ENCODE measurements around the gene DDX56.
A peak's percentile ranks its signal among the peaks of the same experiment; 100 is the strongest.
"Not testable (repeated sequence)": the region's sequence is repeated elsewhere in the genome, so short reads cannot be mapped to it uniquely, and the experiment has no call there.

Gene DDX56

DNA sequence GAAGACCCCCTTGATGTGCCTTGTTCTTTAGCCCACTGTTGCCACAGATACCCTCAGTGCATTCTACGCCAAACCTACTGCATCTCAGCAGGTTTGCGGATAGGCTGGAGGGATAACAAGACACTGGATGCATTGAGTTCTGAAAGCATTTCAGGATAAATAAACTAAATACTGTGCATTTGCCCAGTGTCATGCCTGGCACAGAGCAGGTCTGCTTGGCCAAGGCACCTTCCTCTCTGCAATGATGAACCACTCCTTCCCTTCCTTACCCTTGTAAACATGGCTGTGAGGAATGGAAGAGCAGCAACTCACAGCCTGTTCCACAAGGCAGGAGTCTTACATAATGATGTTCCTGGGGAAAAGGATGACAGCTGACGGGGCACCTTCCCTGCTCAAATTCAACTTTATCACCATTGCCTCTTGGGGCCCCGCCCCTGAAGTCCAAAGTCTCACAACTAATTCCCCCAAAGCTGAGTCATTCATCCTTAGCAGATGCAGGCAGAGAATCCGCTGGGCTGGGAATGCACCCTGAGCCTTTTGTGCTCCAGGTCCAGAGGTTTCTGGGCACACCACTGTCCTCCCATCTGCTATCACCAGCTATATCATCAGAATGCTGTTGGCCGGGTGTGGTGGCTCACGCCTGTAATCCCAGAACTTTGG is 11.6 kb downstream of the DDX56 start:
- DNase-seq: no peak

DNA sequence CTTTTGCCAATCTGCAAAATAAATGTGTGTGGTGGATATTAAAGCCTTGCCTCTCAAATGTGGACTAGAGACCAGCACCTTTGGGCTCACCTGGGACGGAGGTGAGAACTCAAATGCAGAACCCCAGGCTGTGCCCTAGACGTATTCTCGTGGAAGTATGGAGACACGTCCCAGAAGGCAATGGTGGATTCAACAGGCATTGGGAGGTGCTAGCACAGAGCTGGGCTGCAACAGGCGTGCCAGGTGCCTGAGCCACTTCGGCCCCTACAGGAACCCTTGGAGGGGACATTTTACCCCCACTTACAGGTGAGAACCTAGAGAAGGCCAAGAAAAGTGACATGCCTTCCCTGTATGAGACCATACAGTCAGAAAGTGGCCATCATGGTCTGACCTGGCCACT is 12.2 kb downstream of the DDX56 start:
- no peak for DNase-seq

DNA sequence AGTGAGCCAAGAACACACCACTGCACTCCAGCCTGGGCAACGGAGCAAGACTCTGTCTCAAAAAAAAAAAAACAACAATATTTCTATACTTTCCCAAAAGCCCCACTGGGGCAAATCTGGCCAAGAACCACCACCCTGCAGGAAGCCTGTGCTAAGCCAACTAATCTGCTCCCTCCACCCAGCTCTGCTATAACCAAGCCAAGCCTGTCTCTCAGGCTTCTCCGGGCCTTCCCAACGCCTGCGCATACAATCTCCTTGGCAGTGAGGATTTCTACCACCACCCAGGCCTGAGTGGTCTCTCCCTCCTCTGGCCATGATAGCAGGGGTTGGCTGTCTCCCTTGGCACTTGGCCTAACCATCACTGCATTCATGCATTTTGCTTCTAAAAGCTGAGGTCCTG is 14.2 kb downstream of the DDX56 start:
- no peak for DNase-seq

DNA sequence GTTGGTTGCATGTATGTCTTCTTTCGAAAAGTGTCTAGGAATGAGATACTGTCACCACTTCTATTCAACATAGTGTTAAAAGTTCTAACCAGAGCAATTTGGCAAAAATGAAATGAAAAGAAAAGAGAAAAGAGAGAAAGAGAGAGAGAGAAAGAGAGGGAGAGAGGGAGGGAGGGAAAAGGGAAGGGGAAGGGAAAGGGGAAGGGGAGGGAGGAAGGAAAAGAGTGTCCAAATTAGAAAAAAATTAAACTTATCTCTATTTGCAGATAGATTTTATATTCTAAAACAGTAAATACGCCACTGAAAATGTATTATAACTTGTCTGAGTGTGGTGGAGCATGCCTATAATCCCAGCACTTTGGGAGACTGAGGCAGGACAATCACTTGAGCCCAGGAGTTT is 16.2 kb downstream of the DDX56 start:
- no peak for DNase-seq

GRCh38 chr7:44555350-44555749 is 18.4 kb downstream of the DDX56 start:
- no peak for DNase-seq

GRCh38 chr7:44552473-44553005 is 21.2 kb downstream of the DDX56 start:
- not testable (repeated sequence) for DNase-seq

- no peak for DNase-seq
Measured at GRCh38 chr7:44549457-44549856, 24.3 kb downstream of the DDX56 start.

- no peak for DNase-seq
Measured at GRCh38 chr7:44548893-44549292, 24.8 kb downstream of the DDX56 start.

- no peak for DNase-seq
Measured at GRCh38 chr7:44547536-44548231, 26.0 kb downstream of the DDX56 start.

DNA sequence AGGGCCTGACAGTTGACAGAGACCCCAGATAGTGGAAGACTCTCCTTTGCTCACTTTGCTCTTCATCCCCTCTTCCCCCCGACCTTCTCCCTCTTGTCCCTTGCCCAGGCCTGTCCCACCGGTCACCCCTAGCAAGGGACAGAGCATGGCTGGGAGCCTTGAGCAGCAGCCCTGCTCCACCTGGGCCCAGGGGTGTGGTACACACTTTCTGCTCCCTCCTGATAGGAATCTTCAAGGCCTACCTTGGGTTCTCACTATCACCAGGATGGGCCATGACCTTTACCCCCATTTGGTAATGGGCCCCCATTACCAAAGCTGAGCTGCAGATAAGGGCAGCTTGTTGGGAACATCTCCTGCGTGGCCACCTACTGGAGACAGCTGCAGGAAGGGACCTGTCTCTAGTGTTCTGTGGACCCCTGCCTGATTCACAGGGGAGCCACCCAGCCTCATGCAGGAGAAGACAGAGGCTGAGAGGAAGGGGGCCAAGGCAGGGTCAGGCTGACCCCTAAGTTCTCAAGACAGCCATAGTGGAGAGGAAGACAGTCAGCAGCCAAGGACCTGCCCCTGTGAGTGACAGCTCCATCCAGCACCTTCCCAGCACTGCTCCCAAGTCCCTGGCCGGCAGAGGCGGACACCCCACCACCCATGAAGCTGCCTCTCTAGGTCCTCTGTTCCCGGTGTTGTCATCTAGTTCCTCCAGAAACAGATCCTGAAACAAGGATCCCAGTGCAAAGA is 31.7 kb downstream of the DDX56 start:
- no peak for DNase-seq

GRCh38 chr7:44541028-44541869 is 32.5 kb downstream of the DDX56 start, which contains the start of gene NPC1L1:
TSS of gene NPC1L1 (minus strand) at chr7:44541330. CDS start at chr7:44541259, 71 bp downstream.
- no peak for DNase-seq

- no peak for DNase-seq
Measured at GRCh38 chr7:44540592-44541027, 33.1 kb downstream of the DDX56 start.

DNA sequence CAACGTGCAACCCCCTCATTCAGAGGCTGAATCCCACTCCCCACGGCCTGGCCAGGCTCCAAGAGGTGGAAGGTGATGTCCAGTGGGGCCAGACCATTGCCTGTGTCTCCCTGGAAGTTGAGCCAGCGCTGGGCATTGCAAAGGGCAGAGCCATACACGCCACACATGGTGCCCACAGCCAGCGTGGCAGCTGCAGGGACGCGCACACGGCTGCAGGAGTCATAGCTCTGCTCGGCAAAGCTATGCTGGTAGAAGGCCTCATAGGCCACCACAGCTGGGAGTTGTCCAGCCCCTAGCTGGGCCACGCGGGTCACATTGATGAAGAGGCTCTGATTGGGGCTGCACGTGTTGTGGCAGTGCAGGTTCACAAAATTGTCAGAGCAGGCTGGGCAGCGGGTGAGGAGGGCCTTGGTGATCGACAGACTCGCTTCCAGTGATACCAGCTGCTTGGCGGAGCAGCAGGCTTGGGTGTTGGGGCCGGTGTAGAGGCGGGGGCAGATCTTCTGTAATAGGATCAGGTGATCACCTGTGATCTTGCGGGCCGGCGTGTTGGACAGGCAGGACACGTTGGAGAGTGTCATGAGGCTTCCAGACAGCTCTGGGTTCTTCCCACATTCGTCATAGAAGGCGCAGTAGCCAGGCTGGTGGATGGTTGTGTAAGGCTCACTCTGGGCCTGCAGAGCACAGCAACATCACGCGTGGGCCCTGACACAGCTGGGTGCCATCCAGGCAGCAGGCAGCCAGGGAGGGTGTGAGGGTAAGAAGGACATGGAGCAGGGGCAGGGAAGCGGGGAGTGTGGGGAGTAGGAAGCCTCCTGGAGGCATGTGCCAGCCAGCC is 33.8 kb downstream of the DDX56 start:
- no peak for DNase-seq

- no peak for DNase-seq
Measured at GRCh38 chr7:44538798-44539668, 34.7 kb downstream of the DDX56 start.

DNA sequence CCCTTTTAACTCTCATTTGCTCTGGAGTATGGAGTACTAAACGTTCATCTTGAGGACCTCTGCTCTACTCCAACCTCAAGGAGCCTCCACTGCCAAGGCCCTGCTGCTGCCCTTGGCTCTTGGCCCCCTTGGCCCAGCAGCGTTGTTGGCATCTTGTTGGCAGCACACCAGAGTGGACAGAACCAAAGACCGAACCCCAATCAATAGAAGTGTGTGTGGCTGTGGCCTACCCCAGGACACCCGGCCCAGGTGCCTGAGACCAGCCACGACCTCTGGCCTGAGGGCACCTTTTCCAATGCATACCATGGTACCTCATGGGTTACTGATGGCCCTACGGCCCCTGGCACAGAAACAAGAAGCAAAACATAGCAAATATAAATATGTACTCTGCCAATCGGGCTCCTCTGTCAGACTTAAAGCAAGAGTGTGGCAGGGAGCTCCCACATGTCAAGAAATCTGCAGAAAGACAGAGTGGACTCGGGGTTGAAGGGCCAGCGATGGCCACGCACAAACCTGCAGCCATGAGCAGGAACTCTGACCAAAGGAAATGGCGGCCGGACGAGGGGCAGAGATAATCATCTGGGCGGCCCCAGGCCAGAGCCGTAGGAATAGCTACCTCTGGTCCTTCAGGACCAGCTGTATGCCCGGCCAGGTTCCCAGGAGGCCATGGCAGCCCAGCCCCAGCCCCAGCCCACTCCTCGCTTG is 35.5 kb downstream of the DDX56 start:
- no peak for DNase-seq

- no peak for DNase-seq
Measured at GRCh38 chr7:44537442-44537841, 36.3 kb downstream of the DDX56 start.

DNA sequence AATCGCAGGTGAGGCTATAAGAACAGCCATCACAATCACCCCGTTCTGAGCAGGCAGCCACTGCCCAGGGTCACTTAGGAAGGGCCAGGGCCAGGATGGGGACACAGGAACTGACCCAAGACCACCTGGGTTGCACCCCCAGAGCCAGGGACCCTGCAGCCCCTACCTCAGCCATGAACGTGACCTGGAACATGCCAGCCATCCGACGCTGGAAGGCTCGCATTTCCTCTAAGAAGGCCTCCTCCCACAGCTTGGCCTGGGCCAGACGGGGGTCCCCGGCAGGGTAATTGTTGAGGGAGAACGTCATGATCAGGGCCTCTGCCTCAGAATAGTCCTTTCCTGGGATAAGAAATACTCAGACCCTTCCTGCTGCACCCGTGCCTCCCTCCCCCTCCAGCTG is 37.6 kb downstream of the DDX56 start:
- DNase-seq: no peak

DNA sequence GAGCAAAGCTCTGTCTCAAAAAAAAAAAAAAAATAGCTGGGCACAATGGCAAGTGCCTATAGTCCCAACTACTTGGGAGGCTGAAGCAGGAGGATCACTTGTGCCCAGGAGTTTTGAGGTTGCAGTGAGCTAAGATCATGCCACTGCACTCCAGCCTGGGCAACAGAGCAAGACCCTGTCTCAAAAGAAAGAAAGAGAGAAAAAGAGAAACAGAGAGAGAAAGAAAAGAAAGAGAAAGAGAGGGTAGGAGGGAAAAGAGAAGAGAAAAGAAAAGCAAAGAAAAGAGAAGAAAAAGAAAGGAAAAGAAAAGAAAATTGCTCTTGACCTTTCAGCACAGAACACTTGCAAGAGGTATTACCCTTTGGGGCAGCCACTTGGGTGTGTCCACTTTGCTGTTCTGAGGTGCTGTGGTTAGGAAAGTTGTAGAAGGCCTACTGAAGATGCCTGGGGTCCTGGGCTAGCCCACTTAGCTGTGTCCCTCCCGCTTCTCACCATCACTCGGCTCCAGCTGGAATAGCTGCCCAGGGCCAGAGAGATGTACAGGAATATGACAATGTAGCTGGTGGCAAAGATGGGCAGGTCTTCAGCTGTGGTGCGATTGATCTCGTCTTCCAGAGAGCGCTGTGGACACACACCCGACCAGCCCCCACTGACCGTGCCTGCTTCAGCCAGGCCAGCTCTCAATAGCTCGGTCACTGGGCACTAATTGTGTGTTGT is 38.2 kb downstream of the DDX56 start:
- DNase-seq: no peak

DNA sequence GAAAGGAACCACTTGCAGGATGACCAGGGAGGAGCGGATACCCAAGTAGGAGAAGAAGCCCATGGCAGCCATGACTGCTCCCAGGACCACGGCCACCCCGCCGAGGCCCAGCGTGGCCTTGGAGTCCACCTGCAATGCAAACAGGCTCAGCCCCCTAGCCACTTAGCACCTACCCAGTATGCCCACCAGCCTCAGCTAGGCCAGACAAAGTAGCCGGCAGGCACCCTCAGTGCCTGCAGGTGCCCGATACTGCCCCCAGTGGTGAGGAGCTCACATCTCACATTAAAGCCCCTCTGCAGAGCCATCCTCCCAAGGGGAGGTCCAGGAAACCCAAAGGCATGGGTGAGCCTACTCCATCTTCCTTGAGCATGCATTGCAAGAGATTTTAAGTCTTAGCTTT is 39.2 kb downstream of the DDX56 start:
- peak; percentile 30 to 53 for DNase-seq
